ENCODE results near the gene PSIP1.
A peak's percentile ranks its signal among the peaks of the same experiment; 100 is the strongest.

Gene PSIP1

DNA sequence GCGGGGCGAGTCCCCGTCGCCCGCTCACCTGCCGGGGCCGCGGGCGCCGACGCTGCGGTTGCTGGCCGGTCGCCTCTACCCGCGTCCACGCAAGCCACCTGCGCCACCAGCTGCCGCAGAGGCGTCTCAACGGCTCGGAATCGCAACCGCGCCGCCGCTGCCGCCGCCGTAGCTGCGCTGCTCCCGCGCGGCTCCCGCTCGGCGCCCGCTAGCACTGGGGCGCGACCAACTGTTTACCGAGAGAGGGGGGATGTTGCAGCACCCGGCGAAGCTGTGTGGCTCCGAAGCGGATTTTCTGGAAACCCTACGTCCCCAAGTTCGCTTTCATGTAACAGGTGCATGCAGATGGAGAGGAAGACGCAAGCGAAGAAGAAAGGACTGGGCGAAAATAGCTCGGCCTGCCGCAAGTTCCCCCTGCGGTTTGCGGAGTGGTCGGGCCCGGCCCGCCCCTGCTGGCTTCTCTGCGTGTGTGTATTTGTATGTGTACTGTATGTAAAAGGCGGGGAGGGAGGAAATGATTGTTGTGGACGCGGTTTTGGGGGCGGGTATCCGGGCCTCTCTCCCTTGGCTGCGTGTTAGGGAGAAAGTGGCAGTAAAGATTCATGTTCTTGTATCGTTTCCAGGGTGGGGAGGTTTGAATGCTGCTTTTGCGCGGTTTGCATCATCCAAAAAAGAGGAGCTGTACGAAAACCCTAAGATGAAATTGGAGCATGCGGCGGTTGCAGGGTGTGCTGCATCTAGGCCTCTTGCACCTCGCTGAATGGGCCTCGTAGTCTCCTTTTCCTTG lies at the start of gene PSIP1:
Gene PSIP1 (minus strand): TSS at position 182 of the 787 bp plus-strand sequence. CDS start 782 bp downstream, outside the sequence.
- DNase-seq = peak; percentile 91

DNA sequence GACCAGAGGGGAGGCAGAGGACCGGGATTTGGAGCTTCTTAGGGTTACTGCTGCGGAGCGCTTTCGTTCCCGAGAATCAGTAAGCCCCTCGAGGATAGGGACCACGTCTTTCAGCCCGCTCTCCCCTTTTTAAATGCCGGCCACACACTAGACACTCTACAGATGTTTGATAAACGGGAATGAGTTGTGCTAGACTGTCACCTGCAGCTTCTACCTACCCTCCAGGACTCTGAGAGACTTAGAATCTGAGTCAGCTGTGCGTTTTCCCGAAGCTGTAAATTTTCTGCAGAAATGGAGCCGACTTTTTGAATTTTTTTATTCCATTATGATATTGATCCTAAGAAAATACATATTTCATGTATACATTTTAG lies 42.7 kb upstream of the PSIP1 start:
- DNase-seq = peak; percentile 30

DNA sequence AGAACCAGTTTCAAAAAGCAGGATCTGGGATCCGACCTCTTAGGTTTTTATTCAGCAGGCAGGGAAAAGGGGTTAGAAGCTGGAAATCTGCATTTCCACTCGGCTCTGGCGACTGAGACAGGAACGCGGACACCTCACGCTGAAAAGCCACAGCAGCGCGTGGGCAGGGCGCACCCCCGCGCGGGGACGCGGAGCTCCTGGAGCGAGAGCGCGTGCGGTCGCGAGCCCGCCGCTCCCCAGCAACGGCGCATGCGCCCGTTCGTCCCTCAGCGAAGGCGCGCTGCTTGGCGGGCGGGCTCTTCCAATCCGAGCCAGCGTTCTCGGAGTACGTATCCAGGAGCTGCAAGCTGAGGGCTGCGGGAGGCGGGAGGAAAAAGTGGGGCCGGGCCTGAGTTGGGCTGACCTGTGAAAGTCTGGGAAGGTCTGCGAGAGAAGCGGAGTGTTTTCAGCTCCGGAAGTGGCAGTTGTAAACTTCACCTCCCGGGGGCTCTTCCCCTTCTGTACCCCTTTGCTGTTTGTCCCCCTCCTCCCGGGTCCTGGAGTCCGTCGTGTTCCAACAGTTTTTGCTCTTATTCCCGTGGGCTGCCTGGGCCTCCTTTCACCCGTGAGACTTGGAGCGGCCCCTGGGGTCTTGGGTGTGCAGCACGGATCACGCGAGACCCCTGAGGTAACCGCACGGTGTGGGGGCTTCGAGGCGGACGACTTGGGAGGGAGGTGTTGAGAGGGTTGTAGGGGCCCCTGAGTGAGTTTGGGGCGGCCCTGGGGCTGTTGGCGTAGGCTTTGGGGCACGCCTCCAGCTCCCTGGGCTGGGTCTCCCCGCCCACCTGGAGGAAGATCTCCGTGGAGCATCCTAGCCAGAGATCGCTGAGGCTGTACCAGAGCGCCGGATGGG lies 42.1 kb upstream of the PSIP1 start, which contains the start of gene CCDC171:
Gene CCDC171 (plus strand): TSS at position 408 of the 892 bp plus-strand sequence. CDS start 11,046 bp downstream, outside the sequence.
- DNase-seq = peak; percentile 83

DNA sequence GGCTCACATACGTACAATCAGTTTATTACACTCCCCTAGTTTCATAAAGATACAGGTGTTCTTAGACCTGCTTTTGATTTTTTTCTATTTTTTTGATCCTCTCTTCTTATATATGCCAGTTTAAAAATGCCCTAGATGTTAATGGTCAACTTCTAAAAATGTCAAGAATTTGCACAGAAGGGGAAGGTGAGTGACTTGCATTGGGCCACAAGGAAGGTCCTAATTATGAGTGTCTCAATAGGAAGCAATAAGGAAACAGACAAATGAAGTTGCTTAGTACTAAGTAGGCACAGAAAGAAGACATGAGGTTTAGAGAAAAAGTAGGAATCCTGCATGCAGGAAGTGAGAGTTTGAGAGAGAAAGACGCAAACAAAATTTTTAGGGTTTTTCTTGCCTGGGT lies 38.8 kb upstream of the PSIP1 start:
- DNase-seq = no peak

DNA sequence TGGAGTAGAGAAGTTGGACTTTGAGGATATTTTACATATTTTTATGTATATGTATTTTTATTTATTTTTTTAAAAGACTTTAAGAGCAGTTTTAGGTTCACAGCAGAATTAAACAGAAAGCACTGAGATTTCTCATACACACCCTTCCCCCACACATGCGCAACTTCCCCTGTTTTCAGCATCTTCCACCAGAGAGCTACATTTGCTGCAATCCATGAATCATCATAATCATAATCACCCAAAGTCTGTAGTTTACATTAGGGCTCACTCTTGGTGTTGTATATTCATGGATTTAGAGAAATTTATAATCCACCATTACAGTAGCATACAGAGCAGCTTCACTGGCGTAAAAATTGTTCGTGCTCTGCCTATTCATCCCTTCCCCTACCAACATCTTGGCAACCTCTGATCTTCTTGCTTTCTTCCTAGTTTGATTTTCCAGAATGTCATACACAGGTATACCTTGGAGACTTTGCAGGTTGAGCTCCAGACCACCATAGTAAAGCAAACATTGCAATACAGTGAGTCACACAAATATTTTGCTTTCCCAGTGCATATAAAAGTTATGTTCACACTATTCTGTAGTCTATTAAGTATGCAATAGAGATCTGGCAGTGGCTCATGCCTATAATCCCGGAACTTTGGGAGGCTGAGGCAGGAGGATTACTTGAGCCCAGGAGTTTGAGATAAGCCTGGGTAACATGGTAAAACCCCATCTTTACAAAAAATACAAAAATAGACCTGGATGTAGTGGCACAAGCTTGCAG lies 32.5 kb upstream of the PSIP1 start:
- DNase-seq = peak; percentile 1

DNA sequence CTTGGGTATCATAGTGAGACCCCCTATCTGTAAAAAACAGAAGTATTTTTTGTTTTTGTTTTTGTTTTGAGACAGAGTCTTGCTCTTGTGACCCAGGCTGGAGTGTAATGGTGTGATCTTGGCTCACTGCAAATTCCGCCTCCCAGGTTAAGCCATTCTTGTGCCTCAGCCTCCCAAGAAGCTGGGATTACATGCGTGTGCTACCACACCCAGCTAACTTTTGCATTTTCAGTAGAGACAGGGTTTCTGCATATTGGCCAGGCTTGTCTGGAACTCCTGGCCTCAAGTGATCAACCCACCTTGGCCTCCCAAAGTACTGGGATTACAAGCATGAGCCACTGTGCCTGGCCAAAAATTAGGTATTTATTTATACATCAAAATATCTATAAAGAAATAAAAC lies 31.9 kb upstream of the PSIP1 start:
- no peak for DNase-seq

DNA sequence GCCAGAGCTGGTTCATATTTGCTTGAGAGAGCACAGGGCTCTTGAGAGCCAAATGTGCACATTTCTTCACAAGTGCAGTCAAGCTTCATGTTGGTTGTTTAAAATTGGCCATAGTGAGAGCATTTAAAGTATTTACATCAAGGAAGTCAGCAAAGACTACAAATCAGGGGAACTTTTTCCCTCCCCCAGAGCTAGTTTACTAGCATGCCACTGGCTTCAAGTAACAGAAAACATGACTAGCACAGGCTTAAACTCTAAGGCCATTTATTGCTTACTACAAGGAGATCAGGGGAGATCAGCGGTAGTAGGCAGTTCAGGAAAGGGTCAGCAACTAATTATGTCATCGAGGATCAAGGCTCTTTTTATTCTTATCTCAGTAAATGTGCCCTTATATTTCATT lies 31.1 kb upstream of the PSIP1 start:
- DNase-seq = no peak

DNA sequence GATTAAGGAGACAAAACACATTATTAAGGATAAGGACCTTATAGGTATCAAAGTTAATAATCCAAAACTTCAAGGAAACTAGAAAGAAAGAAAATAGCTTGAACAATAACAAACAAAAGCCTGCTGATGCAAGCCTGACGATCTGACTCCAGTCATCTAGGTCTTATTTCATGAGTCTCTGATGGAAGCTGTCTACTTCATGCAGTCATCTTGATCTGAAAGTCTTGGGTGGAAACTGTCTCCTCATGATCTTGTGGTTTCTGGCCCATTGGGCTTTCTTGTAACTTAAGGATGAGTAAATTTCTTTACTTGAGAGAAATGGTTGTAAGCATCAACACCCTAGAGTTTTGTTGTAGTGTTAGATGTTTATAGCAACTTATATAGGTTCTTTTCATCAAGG lies 20.6 kb upstream of the PSIP1 start:
- peak; percentile 1 for DNase-seq

DNA sequence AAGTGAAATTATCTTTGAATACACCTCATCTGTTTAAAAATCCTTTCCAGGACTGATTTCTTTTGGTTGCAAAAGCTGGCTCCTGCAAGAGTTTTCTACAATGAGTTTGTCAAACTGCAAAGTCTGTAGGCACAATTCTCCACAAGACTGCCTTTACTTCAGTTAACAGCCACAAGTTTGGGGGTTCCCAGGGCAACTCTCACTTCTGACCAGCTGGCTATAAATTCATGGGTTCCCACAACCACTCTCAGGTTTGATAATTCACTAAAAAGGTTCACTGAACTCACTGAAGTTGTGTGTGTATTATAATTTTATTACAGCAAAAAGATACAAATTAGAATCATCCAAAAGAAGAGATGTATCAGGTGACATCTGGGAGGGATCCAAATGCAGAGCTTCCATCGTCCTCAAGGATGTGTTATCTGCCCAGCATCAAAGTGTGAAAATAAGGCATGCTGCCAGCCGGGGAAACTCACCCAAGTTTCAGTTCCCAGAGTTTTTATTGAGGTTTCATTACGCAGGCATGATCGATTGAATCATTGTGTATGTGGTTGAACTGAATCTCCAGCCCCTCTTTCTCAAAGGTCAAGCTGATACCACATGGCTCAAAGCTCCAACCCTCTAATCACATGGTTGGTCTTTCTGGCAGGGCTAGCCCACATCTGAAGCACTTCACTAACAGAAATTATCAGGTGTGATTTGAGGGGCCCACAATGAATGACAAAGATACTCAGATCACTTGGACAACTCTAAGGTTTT lies 19.0 kb upstream of the PSIP1 start:
- no peak for DNase-seq

DNA sequence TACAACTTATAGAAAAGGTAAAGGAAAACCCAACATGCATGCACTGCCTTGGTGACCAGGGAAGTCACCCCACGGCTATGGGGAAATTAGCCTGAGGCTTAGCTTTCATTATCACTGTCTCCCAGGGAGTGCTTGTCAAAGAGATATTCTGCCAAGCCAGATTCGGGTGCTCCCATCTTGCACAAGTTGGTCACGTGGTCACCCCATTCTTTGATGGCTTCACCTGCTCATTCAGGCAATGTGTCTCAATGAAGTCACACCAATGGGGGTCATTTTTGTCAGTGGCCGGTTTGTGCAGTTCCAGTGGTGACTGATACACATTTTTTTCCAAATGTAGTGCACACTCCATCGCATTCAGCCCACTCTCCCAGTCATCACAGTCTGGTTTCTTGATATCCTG lies 16.3 kb upstream of the PSIP1 start:
- peak; percentile 22 for DNase-seq

DNA sequence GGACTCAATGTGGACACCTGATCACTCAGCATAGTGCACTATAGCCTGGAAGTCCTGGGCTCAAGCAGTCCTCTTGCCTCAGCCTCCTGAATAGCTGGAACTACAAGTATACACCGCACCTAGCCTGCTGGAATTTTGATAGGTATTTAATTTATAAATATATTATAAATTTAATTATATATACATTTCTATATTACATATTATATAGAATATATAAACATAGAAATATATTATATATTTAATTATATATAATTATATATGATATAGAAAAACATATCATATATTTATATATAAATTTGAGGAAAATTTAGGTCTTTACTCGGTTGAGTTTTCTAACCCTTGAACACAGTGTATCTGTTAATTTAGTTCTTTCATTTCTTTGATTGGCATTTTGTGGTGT lies 15.2 kb upstream of the PSIP1 start:
- DNase-seq = no peak

DNA sequence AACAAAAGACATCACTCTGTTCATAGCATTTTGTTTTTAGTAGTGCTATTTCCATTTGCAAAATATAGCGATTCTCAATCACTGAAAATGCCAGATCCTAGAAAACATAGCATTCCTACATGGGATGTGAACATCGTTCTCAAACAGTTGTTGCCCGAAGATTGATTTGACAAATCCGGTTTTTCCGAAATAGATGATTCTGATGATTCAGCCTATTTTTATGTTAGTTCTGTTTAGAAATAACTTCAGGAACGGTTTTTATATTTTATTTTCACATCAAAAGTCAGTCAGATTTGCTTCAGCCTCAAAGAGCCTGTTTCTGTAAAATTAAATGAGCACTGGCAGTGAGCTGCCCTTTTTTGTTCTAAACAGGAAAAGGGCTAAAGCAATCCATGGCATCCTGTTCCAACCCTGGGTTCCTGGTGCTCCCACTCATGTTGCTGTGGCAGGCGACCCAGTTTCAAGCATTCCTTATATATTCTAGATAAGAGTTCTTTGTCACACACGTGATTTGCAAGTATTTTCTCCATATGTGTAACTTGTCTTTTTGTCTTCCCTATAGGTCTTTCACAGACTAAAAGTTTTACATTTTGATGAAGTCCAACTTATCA lies 14.2 kb upstream of the PSIP1 start:
- no peak for DNase-seq

DNA sequence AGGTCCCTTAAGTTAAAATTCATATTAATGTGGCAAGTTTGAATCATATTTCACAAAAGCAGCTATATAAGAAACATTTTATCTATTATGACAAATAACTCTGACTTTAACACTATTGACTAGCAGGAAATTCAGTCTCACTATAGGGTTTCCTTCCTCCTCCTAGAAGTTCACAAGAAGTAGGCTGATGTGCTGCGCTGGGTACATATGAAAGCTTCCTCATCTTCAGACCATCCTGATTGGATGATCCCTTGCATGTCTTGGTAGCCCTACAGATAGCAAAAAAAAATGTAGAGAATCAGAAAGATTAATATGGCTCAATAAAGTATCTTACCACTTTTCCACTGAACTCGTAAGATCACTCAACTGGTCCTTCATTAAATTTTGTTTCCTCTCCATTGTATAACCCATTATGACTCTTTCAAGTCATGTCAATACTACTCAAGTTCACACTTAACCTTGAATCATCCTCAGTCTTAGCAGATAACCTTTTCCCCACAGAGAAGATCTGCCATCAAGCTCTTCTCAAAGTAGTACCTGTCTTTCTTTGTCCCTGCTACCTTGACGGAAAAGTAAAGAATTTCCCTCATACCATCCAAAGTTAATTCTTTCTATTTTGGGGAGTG lies 11.5 kb upstream of the PSIP1 start:
- no peak for DNase-seq

DNA sequence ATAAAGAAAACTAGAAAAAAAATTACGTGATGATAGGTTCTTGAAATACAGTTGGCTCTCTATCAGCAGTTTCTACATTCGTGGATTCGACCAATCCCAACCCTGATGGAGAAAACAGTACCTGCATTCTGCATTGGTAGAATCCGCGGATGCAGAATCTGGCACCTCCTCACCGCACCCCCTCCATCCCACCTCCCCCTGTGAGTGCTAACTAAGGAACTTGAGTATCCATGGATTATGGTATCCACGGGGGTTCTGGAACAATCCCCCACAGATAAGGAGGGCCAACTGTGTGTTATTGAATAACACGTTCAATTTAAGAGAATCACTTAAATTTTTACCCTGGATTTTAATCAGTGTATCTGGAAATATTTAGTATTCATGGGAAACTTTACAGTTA lies 10.5 kb upstream of the PSIP1 start:
- DNase-seq = no peak

DNA sequence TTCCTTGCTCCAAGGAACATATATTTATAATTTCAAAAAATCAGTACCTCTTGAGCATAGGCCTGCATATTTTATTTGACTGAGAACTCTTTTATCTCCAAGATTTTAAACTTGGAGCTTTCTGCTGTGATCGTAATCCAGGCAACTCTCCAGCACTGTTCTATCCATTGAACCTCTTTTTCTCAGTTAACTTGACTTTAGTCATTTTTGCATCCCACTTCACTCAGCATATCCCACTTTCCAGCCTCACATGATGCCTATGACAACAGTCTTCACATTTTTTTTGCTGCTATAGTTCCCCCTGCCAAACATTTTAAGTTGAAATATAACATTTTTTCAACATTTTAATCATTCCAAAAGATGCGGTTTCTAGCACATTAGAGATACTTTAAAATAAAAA lies 9.1 kb upstream of the PSIP1 start:
- no peak for DNase-seq

DNA sequence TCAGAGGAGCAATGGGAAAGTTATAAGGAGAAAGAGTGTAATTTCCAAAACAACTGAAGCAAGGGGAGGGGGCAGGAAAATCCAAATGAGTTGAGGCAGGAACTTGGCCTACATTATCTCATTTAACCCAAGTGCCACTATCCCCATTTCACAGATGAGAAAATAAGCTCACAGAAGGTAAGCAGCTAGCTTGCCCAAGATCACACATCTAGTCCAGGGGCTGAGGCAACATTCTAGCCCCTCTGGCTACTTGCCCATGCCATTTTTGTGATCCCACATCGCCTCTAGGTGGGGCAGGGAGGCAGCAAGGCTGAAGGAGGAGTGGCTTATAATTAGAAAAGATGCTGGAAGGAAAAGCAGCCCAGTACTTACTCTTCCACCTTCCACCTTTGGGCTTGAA lies 2.6 kb upstream of the PSIP1 start:
- peak; percentile 56 for DNase-seq

DNA sequence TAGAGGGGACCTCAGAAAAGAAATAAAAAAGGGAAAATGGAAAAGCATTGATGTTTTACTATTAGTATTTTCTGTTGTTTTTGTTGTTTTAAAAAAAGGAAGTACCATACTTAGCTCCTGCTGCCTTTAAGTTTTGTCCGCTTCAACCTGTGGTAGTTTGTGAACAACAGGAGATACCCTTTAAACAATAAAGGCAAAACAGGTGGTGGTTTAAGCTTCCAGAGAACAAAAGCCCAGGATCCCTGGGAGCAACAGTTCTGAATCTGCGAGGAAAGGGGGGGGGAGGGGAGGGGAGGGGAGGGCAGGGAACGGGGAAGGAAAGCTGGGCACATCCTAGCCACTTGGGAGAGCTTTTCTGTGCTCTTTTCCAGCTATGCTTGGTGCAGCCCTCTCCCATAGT lies 2.1 kb upstream of the PSIP1 start:
- DNase-seq = no peak

DNA sequence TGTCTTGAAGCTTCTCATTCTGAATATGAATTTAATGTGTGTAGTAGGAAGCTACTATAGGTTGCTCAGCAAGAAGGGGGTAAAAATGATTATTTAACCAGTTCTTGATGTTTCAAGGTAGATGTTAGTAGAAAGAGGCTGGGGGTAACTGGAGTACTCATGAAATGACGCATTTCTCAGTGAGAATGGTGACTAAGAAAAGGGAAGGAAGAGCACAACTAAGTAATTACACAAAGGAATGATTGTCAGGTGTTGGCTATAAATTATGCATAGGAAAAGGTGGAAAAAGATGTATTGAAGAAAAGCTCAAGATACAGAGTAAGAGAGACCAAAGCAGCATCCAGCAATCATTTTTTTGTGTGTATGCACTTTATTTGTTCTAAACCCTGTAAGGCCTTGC lies 1.4 kb upstream of the PSIP1 start:
- peak; percentile 52 for DNase-seq

DNA sequence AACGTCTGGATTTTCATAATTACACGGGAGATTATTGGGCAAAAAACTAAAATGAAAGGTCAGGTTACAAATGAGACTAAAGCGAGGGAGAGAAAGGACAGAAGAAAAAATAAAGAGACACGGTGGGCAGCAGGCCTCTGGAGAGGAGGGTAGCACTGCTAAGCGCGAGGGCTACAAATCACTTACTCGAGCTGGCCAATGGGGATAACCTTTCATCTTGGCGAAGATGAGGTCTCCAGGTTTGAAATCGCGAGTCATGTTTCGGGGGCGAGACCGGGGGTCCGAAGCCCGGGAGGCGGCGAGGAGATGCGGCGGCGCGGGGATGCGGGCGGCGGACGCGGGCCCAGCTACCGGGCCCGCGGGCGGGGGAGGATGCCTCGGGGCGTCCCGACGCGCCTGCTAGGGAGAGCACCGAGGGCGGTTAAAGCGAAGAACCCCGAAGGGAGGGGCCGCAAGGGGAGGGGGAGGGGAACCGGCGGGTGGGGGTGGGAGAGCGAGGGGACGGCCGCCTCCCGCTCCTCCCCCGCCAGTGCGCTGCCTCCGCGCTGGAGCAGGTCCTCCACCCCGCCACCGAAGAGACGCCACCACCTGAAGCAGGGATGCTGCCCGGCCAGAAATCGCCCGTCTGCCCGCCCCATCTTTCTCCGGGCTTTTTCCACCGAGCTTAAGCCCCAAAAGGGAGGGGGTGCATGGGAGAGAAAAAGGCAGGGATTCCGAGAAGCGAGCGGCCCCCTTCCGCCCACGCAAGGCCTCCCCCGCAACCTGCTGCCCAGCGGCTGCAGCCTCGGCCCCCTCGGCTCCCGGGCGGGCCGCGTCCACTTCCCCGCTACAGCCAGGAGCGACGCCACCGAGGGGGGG lies 610 bp downstream of the PSIP1 start:
- DNase-seq = peak; percentile 62

DNA sequence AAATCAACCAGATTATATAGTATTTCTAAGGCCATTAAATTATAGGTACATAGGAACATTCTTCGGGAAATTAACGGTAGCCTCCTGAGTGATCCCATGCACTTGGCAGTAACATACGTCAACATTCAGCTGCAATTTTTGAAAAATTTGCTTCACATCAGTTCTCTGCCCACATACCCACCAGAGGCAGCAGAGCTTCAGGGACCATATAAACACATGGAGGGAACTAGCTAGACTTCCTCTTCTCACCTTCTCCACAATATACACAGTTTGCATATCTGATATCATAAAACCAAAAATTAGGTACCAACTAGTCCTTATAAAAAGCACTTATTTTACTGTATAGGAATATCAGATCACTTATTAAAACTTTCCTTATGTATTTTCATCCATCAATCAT lies 4.8 kb downstream of the PSIP1 start:
- DNase-seq = peak; percentile 11

DNA sequence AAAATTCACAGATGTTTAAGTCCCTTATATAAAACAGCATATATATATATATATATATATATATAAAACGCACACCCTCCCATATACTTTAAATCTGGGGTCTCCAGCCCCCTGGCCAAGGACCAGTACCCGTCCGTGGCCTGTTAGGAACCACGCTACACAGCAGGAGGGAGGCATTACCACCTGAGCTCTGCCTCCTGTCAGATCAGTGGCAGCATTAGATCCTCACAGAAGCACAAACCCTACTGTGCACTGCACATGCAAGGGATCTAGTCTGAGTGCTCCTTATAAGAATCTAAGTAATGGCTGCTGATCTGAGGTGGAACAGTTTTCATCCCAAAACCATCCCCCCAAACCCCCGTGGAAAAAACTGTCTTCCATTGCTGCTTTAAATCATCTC lies 9.0 kb downstream of the PSIP1 start:
- DNase-seq = no peak
